K562 (cell line): ENCODE results near the gene CEP85L. TPM values are rescaled to one million over a fixed set of nuclear protein-coding genes. Genes with fewer than 3 reads are reported as not detected.

Source experiments
- ATAC-seq: fragments of 200-7000 bp; cut with Tn5 transposase; 3 replicates; pipeline ENCODE4 v1.9.1; 2020; ENCODE audit warnings: moderate library complexity
- BruUV-seq: library from RNA; stranded (reverse); fragments of 400-500 nt; replicated peaks from 2 replicates; lab custom pipeline; 2021; lab: Mats Ljungman, UMichigan
- CTCF ChIA-PET: fragments of 300-600 bp; formaldehyde crosslinking; extraction: SDS; loops from one replicate; lab custom pipeline; 2021; ENCODE audit warnings: low intra/inter-chr PET ratio; lab: Yijun Ruan, JAX
- POLR2A ChIA-PET: fragments of 300-600, 350-650 bp; sonication (Branson Sonifier 250); formaldehyde crosslinking; extraction: SDS; loops from one replicate; lab custom pipeline; 2021; ENCODE audit warnings: antibody characterized with exemption, inconsistent platforms; lab: Yijun Ruan, JAX
- DNase-seq, 4 experiments: peaks; one replicate each; pipeline versions ENCODE4 v3.0.0 to v3.0.0-alpha.2; 2011 to 2018; ENCODE audit warnings: low spot score in 3 of 4, mixed read lengths in 3 of 4; ENCODE audit errors: extremely low read depth in 1 of 4
- FAIRE-seq: peaks from 2 replicates; lab custom pipeline; 2011; peaks lifted over from hg19 to GRCh38; lab: Jason Lieb, UNC
- H2AFZ ChIP-seq: 2 replicates; pipeline ENCODE4 v1.6.0; 2011; ENCODE audit warnings: low read depth, low read length, control low read depth, inconsistent platforms
- H3K27ac ChIP-seq: fragments of 200-600 bp; 3 replicates; pipeline ENCODE4 v1.8.0; 2011; ENCODE audit warnings: low read depth, mild to moderate bottlenecking, control low read depth, inconsistent platforms, low read length, moderate library complexity, mixed read lengths; ENCODE audit errors: extremely low read depth
- H3K27me3 ChIP-seq, 2 experiments: fragments of 300-600 bp in 1 of 2; 2 replicates in 1 of 2; 3 replicates in 1 of 2; pipeline versions ENCODE4 v1.6.0 to v1.8.0; 2011; ENCODE audit warnings: inconsistent platforms in 2 of 2, low read length in 2 of 2, mild to moderate bottlenecking in 1 of 2, mixed read lengths in 1 of 2, moderate library complexity in 1 of 2; ENCODE audit not compliant: control insufficient read depth in 2 of 2, insufficient read depth in 2 of 2
- H3K36me3 ChIP-seq: fragments of 300-600 bp; 3 replicates; pipeline ENCODE4 v1.8.0; 2011; ENCODE audit warnings: mild to moderate bottlenecking, low read length, inconsistent platforms; ENCODE audit not compliant: control insufficient read depth, insufficient read depth
- H3K4me1 ChIP-seq, 2 experiments: fragments of 200-600 bp in 1 of 2; replicated peaks in 1 of 2; 2 replicates in 1 of 2; 3 replicates in 1 of 2; pipeline versions ENCODE4 v1.5.1 to v1.8.0; 2011; ENCODE audit warnings: inconsistent platforms in 2 of 2, low read length in 2 of 2, mild to moderate bottlenecking in 1 of 2, mixed read lengths in 1 of 2, moderate library complexity in 1 of 2; ENCODE audit not compliant: control insufficient read depth in 2 of 2, insufficient read depth in 2 of 2
- H3K4me2 ChIP-seq: 2 replicates; pipeline ENCODE4 v1.6.1; 2011; ENCODE audit warnings: low read length, control low read depth, inconsistent platforms, mixed read lengths; ENCODE audit not compliant: insufficient read depth
- H3K4me3 ChIP-seq: fragments of 200-600 bp; sonication (generic), shearing (Covaris generic); 2 replicates; pipeline ENCODE4 v1.5.1; 2016; ENCODE audit warnings: control low read depth, inconsistent platforms
- H3K79me2 ChIP-seq: fragments of 200-600 bp; 3 replicates; pipeline ENCODE4 v1.8.0; 2011; ENCODE audit warnings: low read length, inconsistent platforms; ENCODE audit not compliant: control insufficient read depth, insufficient read depth
- H3K9ac ChIP-seq, 2 experiments: 2 replicates each; pipeline versions ENCODE4 v1.6.0 to v1.6.1; 2011; ENCODE audit warnings: low read depth in 2 of 2, low read length in 2 of 2, control low read depth in 1 of 2, inconsistent platforms in 1 of 2, mild to moderate bottlenecking in 1 of 2, mixed read lengths in 1 of 2; ENCODE audit not compliant: insufficient read depth in 1 of 2
- H3K9me1 ChIP-seq: one replicate; pipeline ENCODE4 v1.6.0; 2011; ENCODE audit warnings: inconsistent platforms, mild to moderate bottlenecking, low read length, moderate library complexity; ENCODE audit not compliant: control insufficient read depth, insufficient read depth
- H3K9me3 ChIP-seq: replicated peaks from 2 replicates; pipeline ENCODE4 v1.5.1; 2011; ENCODE audit warnings: low read depth, low read length, inconsistent platforms; ENCODE audit not compliant: control insufficient read depth, insufficient read depth
- H4K20me1 ChIP-seq: replicated peaks from 2 replicates; pipeline ENCODE4 v1.6.1; 2011; ENCODE audit warnings: low read length, inconsistent platforms, mixed read lengths; ENCODE audit not compliant: control insufficient read depth, insufficient read depth
- MEF2A ChIP-seq: IDR thresholded peaks from 2 replicates; pipeline ENCODE4 v1.6.1; 2011; ENCODE audit warnings: low read depth, mild to moderate bottlenecking, low read length, moderate library complexity; ENCODE audit not compliant: control insufficient read depth
- PCBP1 ChIP-seq: fragments of 200-400 bp; formaldehyde crosslinking; IDR thresholded peaks from 2 replicates; pipeline ENCODE4 v1.6.1; 2018; ENCODE audit warnings: mild to moderate bottlenecking, low read depth, low read length; ENCODE audit not compliant: poor library complexity, severe bottlenecking
- PCBP2 ChIP-seq: fragments of 200-400 bp; formaldehyde crosslinking; IDR thresholded peaks from 2 replicates; pipeline ENCODE4 v1.6.1; 2018; ENCODE audit warnings: low read length, low read depth, mild to moderate bottlenecking, moderate library complexity; ENCODE audit not compliant: poor library complexity, severe bottlenecking
- POLR2G ChIP-seq: fragments of 200-400 bp; formaldehyde crosslinking; IDR thresholded peaks from 2 replicates; pipeline ENCODE4 v1.6.1; 2017; ENCODE audit warnings: low read depth, mild to moderate bottlenecking, antibody characterized with exemption, low read length, moderate library complexity
- REST ChIP-seq, 2 experiments: fragments of 450-650 bp; formaldehyde crosslinking in 1 of 2; IDR thresholded peaks; 2 replicates each; pipeline versions ENCODE4 v1.4.0 to v1.6.1; 2014 to 2020; ENCODE audit warnings: mild to moderate bottlenecking in 2 of 2, borderline replicate concordance in 1 of 2, low read depth in 1 of 2
- SMC3 ChIP-seq: conservative IDR thresholded peaks from 2 replicates; pipeline ENCODE4 v1.6.1; 2011; ENCODE audit warnings: low read depth, low read length, improper control_type of control experiment; ENCODE audit not compliant: insufficient read depth
- TRIM25 ChIP-seq: fragments of 450-650 bp; IDR thresholded peaks from 2 replicates; pipeline ENCODE4 v1.7.0; 2016; ENCODE audit warnings: borderline replicate concordance
- ZNF551 ChIP-seq: fragments of 250-450 bp; sonication (Bioruptor Pico); IDR thresholded peaks from 2 replicates; pipeline ENCODE4 v1.5.0; 2021; ENCODE audit warnings: mild to moderate bottlenecking, moderate library complexity
- WGBS: fragments of 100-300 bp; shearing (Covaris generic); methylation state at CpG from one replicate; pipeline ENCODE4 v1.1.6; 2016; ENCODE audit warnings: low coverage, mixed read lengths; ENCODE audit not compliant: insufficient coverage; ENCODE audit errors: missing lambda C conversion rate; 5-methylcytosine and 5-hydroxymethylcytosine counted together
- in situ Hi-C: fragments of 300-500 bp; cut with MboI; formaldehyde crosslinking; loops from 4 replicates; pipeline ENCODE4 v1.15.0; 2018; ENCODE audit warnings: inconsistent platforms, mixed read lengths
- intact Hi-C: fragments of 100-400 bp; cut with micrococcal nuclease; formaldehyde crosslinking; loops from 2 replicates; pipeline ENCODE4 v1.14.2; 2022
- polyA plus RNA-seq, 8 experiments: library from polyadenylated mRNA; depleted of rRNA in 4 of 8; stranded (reverse) in 5 of 8; unstranded in 3 of 8; fragments of >200 nt; fragmentation: Nextera tagmentation in 2 of 8; fragmentation: Illumina TruSeq in 1 of 8; extraction: Ambion mirVana in 2 of 8; extraction: Trizol in 1 of 8; gene quantifications; 2 replicates each; pipeline versions ENCODE4 v1.2.1 to v1.2.3, GENCODE V29; 2011 to 2014; ENCODE audit warnings: inconsistent platforms in 1 of 8, missing spikeins in 1 of 8
- total RNA-seq, 7 experiments: library from RNA; depleted of rRNA in 6 of 7; stranded (reverse); fragments of >200 nt in 6 of 7; fragmentation: Illumina TruSeq in 2 of 7; extraction: Trizol in 2 of 7; gene quantifications; 2 replicates each; pipeline versions ENCODE4 v1.2.1 to v1.2.3, GENCODE V29; 2011 to 2021; ENCODE audit warnings: low replicate concordance in 1 of 7

Gene CEP85L
- total and polyA plus RNA-seq, 9 of the 15 experiments (the other 6 are each of a cell fraction or from before 2014, with no cell fraction given), result 4.5 to 15.8 (median 8.3) TPM

DNA sequence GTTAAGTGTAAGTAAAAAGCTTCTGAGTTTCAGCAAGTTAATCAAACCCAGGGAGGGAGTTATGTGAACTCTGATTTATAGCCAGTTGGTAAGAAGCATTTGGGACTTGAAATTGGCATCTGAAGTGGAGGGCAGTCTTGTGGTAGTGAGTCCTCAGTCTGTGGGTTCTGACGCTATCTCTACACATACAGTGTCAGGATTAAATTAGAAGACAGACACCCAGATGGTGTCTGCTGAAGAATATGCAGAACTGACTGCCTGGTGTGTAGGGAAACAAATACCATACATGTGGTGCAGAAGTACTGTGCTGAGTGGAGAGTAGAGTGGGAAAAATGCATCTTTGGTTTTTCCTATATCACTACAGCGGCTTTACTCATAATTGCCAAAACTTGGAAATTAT, 146.8 kb downstream of the CEP85L start (continued):
- TF ChIP-seq PCBP1, result no peak
- no peak for TF ChIP-seq TRIM25
- no peak for TF ChIP-seq SMC3
- TF ChIP-seq ZNF551 (CRISPR knock-in tag), result no peak
- TF ChIP-seq PCBP2, result no peak
- no peak for TF ChIP-seq POLR2G

DNA sequence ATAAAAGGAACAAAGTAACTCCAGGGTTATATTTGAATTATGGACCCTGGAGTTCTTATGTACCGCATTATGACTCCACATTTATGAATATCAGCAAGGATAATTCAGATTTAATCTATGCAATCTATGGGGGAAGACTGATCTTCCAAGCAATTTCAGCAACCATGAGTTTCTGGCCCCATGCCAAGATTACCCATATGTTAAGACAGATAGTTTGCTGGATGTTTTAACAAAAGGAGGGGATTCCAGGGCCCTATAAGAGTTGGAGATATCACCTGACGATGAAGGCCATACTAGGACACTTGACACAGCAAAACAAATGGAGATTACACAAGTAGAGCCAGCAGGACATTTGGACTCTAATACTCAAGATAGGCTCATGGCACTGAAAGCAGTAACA, 149.2 kb downstream of the CEP85L start:
- H3K79me2 ChIP-seq, result no peaks in the 10 kb centered on the region
- peak in 3 of 4 experiments; percentile 9 to 54 (median 12) for DNase-seq
- intact Hi-C loops (no loop called here), in situ Hi-C loops (no loop called here)
- CTCF ChIA-PET, result no interaction called here
- no peak overlapping the region for H3K4me3 ChIP-seq
- no peaks in the 10 kb centered on the region for H4K20me1 ChIP-seq
- FAIRE-seq, result no peak
- H3K9ac ChIP-seq, result no peak overlapping the region
- no peak overlapping the region for H3K4me2 ChIP-seq
- no peaks in the 10 kb centered on the region for H3K27me3 ChIP-seq
- H2AFZ ChIP-seq, result no peak overlapping the region
- 42% methylated on average over 2 of the region's 2 CpGs for whole genome bisulfite sequencing
- peaks cover 3 to 12% of the 10 kb centered on the region in 2 experiments; a peak in 2 of 5 replicates for H3K4me1 ChIP-seq
- H3K36me3 ChIP-seq, result peaks cover 6% of the 10 kb centered on the region; the same call in 2 of the 3 replicates
- H3K27ac ChIP-seq, result no peak overlapping the region
- H3K9me3 ChIP-seq, result no peaks in the 10 kb centered on the region
- no peaks in the 10 kb centered on the region for H3K9me1 ChIP-seq
- POLR2A ChIA-PET, result no interaction called here
- ATAC-seq, result peak; percentile 48
- no TSS peak for BruUV-seq
- no peak for TF ChIP-seq REST (IDR thresholded peaks at IDR 0.05; ENCODE audit: borderline replicate concordance)
- no peak for TF ChIP-seq REST (CRISPR knock-in tag; IDR thresholded peaks at IDR 0.05; ENCODE audit: low read depth)
- no peak for TF ChIP-seq MEF2A
